ENCODE measurements around the gene EMX1.

The EMX1 gene

DNA sequence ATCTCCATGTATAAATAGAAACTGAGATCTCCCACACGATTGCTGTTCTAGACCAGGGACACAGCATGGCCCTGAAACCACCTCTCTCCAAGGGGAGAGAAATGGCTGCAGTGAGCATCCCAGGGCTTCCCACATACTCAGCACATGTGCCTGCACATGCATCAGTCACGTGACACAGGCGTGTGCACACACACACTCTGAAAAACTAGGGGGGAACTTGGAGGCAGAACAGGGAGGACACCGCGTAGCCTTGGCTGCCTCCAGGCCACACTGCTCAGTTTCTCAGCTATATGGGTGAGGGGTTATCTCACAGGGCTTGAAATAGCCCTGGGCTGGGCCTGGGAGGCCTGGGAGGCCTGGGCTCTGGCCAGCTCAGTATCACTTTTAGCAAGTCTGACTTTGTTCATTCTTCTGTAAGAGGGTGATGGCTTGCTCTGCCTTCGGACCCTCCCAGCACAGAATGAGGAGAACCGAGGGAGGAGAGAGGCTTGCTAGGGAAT, 66.9 kb downstream of the EMX1 start:
- peaks cover 3% of the 10 kb centered on the region; the same call in 1 of the 2 replicates for H3K36me3 ChIP-seq
- H3K9me3 ChIP-seq (ENCODE audit: severe bottlenecking), result no peaks in the 10 kb centered on the region
- no peak overlapping the region for H3K27ac ChIP-seq
- H3K27me3 ChIP-seq (ENCODE audit: insufficient read depth, low read depth, severe bottlenecking), result no peaks in the 10 kb centered on the region
- no peak overlapping the region for H3K4me3 ChIP-seq (ENCODE audit: low read depth, low read length)
- TF ChIP-seq, protein P1, sequence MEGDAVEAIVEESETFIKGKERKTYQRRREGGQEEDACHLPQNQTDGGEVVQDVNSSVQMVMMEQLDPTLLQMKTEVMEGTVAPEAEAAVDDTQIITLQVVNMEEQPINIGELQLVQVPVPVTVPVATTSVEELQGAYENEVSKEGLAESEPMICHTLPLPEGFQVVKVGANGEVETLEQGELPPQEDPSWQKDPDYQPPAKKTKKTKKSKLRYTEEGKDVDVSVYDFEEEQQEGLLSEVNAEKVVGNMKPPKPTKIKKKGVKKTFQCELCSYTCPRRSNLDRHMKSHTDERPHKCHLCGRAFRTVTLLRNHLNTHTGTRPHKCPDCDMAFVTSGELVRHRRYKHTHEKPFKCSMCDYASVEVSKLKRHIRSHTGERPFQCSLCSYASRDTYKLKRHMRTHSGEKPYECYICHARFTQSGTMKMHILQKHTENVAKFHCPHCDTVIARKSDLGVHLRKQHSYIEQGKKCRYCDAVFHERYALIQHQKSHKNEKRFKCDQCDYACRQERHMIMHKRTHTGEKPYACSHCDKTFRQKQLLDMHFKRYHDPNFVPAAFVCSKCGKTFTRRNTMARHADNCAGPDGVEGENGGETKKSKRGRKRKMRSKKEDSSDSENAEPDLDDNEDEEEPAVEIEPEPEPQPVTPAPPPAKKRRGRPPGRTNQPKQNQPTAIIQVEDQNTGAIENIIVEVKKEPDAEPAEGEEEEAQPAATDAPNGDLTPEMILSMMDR (IDR thresholded peaks at IDR 0.05; ENCODE audit: low read depth, low read length), result no peak
- no peak for DNase-seq
